SK-N-SH treated with all-trans-retinoic acid at 6 μM for 48 hours (cell line): ENCODE data around the gene EARS2.

ENCODE experiments used
- ATAC-seq: fragments of 200-7000 bp; cut with Tn5 transposase; 3 replicates; pipeline ENCODE4 v1.9.1; 2020; ENCODE audit warnings: mild to moderate bottlenecking, moderate library complexity
- ARNTL ChIP-seq: fragments of 450-650 bp; formaldehyde crosslinking; IDR thresholded peaks from 2 replicates; pipeline ENCODE4 v1.5.0; 2020; ENCODE audit warnings: low read depth, mild to moderate bottlenecking, moderate library complexity, borderline replicate concordance
- BACH2 ChIP-seq: fragments of 250-450 bp; sonication (Bioruptor Pico); IDR thresholded peaks from 2 replicates; pipeline ENCODE4 v1.9.0; 2021; ENCODE audit warnings: mild to moderate bottlenecking, borderline replicate concordance
- CSDC2 ChIP-seq: fragments of 250-450 bp; sonication (Bioruptor Pico); IDR thresholded peaks from 2 replicates; pipeline ENCODE4 v1.5.0; 2020; ENCODE audit warnings: mild to moderate bottlenecking, moderate library complexity
- ESRRG ChIP-seq: fragments of 250-450 bp; sonication (Bioruptor Pico); IDR thresholded peaks from 2 replicates; pipeline ENCODE4 v1.6.1; 2021; ENCODE audit warnings: mild to moderate bottlenecking
- GLIS3 ChIP-seq: fragments of 250-450 bp; sonication (Bioruptor Pico); IDR thresholded peaks from 2 replicates; pipeline ENCODE4 v1.5.0; 2020; ENCODE audit warnings: mild to moderate bottlenecking, moderate library complexity
- ISL1 ChIP-seq: fragments of 250-450 bp; sonication (Bioruptor Pico); IDR thresholded peaks from 2 replicates; pipeline ENCODE4 v2.1.2; 2022; ENCODE audit warnings: mild to moderate bottlenecking, moderate library complexity
- PATZ1 ChIP-seq: fragments of 250-450 bp; sonication (Bioruptor Pico); IDR thresholded peaks from 2 replicates; pipeline ENCODE4 v1.8.0; 2020; ENCODE audit warnings: mild to moderate bottlenecking, moderate library complexity, borderline replicate concordance
- POU6F1 ChIP-seq: fragments of 250-450 bp; sonication (Bioruptor Pico); IDR thresholded peaks from 2 replicates; pipeline ENCODE4 v1.8.0; 2021; ENCODE audit warnings: low read depth, mild to moderate bottlenecking, moderate library complexity, borderline replicate concordance
- PPARA ChIP-seq: fragments of 250-450 bp; sonication (Bioruptor Pico); IDR thresholded peaks from 2 replicates; pipeline ENCODE4 v1.5.0; 2020; ENCODE audit warnings: mild to moderate bottlenecking, borderline replicate concordance
- RARB ChIP-seq: fragments of 250-450 bp; sonication (Bioruptor Pico); IDR thresholded peaks from 2 replicates; pipeline ENCODE4 v1.8.0; 2021; ENCODE audit warnings: mild to moderate bottlenecking, moderate library complexity
- SNAI2 ChIP-seq: fragments of 250-450 bp; sonication (Bioruptor Pico); IDR thresholded peaks from 2 replicates; pipeline ENCODE4 v1.5.0; 2020; ENCODE audit warnings: mild to moderate bottlenecking, moderate library complexity
- TCF4 ChIP-seq: fragments of 250-450 bp; sonication (Bioruptor Pico); IDR thresholded peaks from 2 replicates; pipeline ENCODE4 v1.8.0; 2021; ENCODE audit warnings: mild to moderate bottlenecking, moderate library complexity, borderline replicate concordance
- TOX ChIP-seq: fragments of 250-450 bp; sonication (Bioruptor Pico); IDR thresholded peaks from 2 replicates; pipeline ENCODE4 v1.8.0; 2021; ENCODE audit warnings: mild to moderate bottlenecking, moderate library complexity, borderline replicate concordance
- ZC3H10 ChIP-seq: fragments of 250-450 bp; sonication (Bioruptor Pico); IDR thresholded peaks from 2 replicates; pipeline ENCODE4 v1.5.1; 2021; ENCODE audit warnings: mild to moderate bottlenecking, moderate library complexity
- ZFP3 ChIP-seq: fragments of 250-450 bp; sonication (Bioruptor Pico); IDR thresholded peaks from 2 replicates; pipeline ENCODE4 v1.5.0; 2020; ENCODE audit warnings: mild to moderate bottlenecking, moderate library complexity
- ZFP30 ChIP-seq: fragments of 450-650 bp; formaldehyde crosslinking; IDR thresholded peaks from 2 replicates; pipeline ENCODE4 v1.5.0; 2022; ENCODE audit warnings: mild to moderate bottlenecking, moderate library complexity
- ZNF565 ChIP-seq: fragments of 450-650 bp; formaldehyde crosslinking; conservative IDR thresholded peaks from 2 replicates; pipeline ENCODE4 v1.5.0; 2020; ENCODE audit warnings: low read depth, mild to moderate bottlenecking, moderate library complexity
- ZNF70 ChIP-seq: fragments of 450-650 bp; formaldehyde crosslinking; IDR thresholded peaks from 2 replicates; pipeline ENCODE4 v1.5.0; 2020; ENCODE audit warnings: mild to moderate bottlenecking, moderate library complexity
- ZNF8 ChIP-seq: fragments of 450-650 bp; formaldehyde crosslinking; IDR thresholded peaks from 2 replicates; pipeline ENCODE4 v1.5.0; 2020; ENCODE audit warnings: mild to moderate bottlenecking, moderate library complexity
- TF ChIP-seq, protein P1 (sequence below): fragments of 250-450 bp; sonication (Bioruptor Pico); IDR thresholded peaks from 2 replicates; pipeline ENCODE4 v1.5.1; 2020; ENCODE audit warnings: low read depth, mild to moderate bottlenecking, moderate library complexity
- TF ChIP-seq, protein P2 (sequence below): fragments of 250-450 bp; sonication (Bioruptor Pico); IDR thresholded peaks from 2 replicates; pipeline ENCODE4 v1.5.0; 2020; ENCODE audit warnings: mild to moderate bottlenecking, moderate library complexity
- TF ChIP-seq, protein P3 (sequence below): fragments of 250-450 bp; sonication (Bioruptor Pico); IDR thresholded peaks from 2 replicates; pipeline ENCODE4 v1.5.1; 2021; ENCODE audit warnings: mild to moderate bottlenecking, moderate library complexity

Gene EARS2

GRCh38 chr16:23491490-23492391 lies 65.4 kb downstream of the EARS2 start (continued):
- TF ChIP-seq BACH2 (CRISPR knock-in tag) (no peak), PPARA (CRISPR knock-in tag) (no peak), TCF4 (CRISPR knock-in tag) (no peak), ZC3H10 (no peak), SNAI2 (CRISPR knock-in tag) (no peak), ISL1 (CRISPR knock-in tag) (no peak), PATZ1 (CRISPR knock-in tag) (no peak)
- TF ChIP-seq, protein P1, sequence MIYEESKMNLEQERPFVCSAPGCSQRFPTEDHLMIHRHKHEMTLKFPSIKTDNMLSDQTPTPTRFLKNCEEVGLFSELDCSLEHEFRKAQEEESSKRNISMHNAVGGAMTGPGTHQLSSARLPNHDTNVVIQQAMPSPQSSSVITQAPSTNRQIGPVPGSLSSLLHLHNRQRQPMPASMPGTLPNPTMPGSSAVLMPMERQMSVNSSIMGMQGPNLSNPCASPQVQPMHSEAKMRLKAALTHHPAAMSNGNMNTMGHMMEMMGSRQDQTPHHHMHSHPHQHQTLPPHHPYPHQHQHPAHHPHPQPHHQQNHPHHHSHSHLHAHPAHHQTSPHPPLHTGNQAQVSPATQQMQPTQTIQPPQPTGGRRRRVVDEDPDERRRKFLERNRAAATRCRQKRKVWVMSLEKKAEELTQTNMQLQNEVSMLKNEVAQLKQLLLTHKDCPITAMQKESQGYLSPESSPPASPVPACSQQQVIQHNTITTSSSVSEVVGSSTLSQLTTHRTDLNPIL (CRISPR knock-in tag) = no peak

DNA sequence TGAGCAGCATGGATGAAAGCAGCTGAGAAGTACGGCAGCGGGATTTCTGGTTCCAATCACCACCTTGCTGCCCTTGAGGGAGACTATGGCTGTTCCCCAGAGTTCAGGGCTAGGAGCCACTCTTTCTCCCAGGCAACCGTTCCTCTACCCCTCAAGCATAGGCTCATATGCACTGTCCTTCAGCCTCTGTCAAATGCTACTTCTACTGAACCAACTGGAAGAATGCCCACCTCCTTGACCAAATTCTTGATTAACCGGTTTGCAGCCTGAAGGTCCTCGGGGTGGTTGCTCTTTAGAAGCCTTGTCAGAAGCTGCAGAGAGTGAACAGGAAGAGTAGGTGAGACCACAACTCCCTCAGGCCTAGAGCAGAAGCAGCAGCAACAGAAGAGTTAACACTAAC lies 70.7 kb downstream of the EARS2 start:
- ATAC-seq = no peak
- TF ChIP-seq PATZ1 (CRISPR knock-in tag) (no peak), ZNF8 (CRISPR knock-in tag) (no peak), ESRRG (no peak), SNAI2 (CRISPR knock-in tag) (no peak), ZFP30 (no peak), BACH2 (CRISPR knock-in tag) (no peak), TOX (CRISPR knock-in tag) (no peak), ISL1 (CRISPR knock-in tag) (no peak), RARB (CRISPR knock-in tag) (no peak), TCF4 (CRISPR knock-in tag) (no peak), GLIS3 (CRISPR knock-in tag) (no peak)
- TF ChIP-seq, protein P2, sequence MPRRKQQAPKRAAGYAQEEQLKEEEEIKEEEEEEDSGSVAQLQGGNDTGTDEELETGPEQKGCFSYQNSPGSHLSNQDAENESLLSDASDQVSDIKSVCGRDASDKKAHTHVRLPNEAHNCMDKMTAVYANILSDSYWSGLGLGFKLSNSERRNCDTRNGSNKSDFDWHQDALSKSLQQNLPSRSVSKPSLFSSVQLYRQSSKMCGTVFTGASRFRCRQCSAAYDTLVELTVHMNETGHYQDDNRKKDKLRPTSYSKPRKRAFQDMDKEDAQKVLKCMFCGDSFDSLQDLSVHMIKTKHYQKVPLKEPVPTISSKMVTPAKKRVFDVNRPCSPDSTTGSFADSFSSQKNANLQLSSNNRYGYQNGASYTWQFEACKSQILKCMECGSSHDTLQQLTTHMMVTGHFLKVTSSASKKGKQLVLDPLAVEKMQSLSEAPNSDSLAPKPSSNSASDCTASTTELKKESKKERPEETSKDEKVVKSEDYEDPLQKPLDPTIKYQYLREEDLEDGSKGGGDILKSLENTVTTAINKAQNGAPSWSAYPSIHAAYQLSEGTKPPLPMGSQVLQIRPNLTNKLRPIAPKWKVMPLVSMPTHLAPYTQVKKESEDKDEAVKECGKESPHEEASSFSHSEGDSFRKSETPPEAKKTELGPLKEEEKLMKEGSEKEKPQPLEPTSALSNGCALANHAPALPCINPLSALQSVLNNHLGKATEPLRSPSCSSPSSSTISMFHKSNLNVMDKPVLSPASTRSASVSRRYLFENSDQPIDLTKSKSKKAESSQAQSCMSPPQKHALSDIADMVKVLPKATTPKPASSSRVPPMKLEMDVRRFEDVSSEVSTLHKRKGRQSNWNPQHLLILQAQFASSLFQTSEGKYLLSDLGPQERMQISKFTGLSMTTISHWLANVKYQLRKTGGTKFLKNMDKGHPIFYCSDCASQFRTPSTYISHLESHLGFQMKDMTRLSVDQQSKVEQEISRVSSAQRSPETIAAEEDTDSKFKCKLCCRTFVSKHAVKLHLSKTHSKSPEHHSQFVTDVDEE (CRISPR knock-in tag) = no peak
- TF ChIP-seq, protein P3, sequence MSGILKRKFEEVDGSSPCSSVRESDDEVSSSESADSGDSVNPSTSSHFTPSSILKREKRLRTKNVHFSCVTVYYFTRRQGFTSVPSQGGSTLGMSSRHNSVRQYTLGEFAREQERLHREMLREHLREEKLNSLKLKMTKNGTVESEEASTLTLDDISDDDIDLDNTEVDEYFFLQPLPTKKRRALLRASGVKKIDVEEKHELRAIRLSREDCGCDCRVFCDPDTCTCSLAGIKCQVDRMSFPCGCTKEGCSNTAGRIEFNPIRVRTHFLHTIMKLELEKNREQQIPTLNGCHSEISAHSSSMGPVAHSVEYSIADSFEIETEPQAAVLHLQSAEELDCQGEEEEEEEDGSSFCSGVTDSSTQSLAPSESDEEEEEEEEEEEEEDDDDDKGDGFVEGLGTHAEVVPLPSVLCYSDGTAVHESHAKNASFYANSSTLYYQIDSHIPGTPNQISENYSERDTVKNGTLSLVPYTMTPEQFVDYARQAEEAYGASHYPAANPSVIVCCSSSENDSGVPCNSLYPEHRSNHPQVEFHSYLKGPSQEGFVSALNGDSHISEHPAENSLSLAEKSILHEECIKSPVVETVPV (CRISPR knock-in tag) = no peak

- TF ChIP-seq ISL1 (CRISPR knock-in tag) (no peak), PATZ1 (CRISPR knock-in tag) (no peak), RARB (CRISPR knock-in tag) (no peak), ZFP3 (CRISPR knock-in tag) (no peak), TCF4 (CRISPR knock-in tag) (no peak), CSDC2 (CRISPR knock-in tag) (no peak), ARNTL (CRISPR knock-in tag) (no peak), GLIS3 (CRISPR knock-in tag) (no peak), ZNF8 (CRISPR knock-in tag) (no peak), ZNF565 (no peak), BACH2 (CRISPR knock-in tag) (no peak), ESRRG (no peak), ZC3H10 (no peak), ZNF70 (no peak), POU6F1 (CRISPR knock-in tag) (no peak)
- ATAC-seq = no peak
Measured at GRCh38 chr16:23485841-23486240, 71.3 kb downstream of the EARS2 start.
